Uterus (tissue), 4 donors: ENCODE data around the gene LDLRAD4. TPM values are rescaled to one million over a fixed set of nuclear protein-coding genes. Genes with fewer than 3 reads are reported as not detected.

ENCODE experiments used
- DNase-seq, 2 donors: peaks; one replicate each; pipeline ENCODE4 v3.0.0-alpha.2; 2019 to 2020
- H3K27ac ChIP-seq, 2 donors: fragments of 200-600 bp; sonication (generic); 1 replicate in 1 of 2; 2 replicates in 1 of 2; pipeline ENCODE4 v1.5.1; 2016 to 2018
- H3K27me3 ChIP-seq, 2 donors: fragments of 200-600 bp; sonication (generic); one replicate each; pipeline ENCODE4 v1.5.1; 2018 to 2019; ENCODE audit warnings: control low read depth in 1 of 2
- H3K36me3 ChIP-seq, 2 donors: fragments of 200-600 bp; sonication (generic); one replicate each; pipeline ENCODE4 v1.5.1; 2019; ENCODE audit warnings: control low read depth in 1 of 2
- H3K4me1 ChIP-seq, 2 donors: fragments of 200-600 bp; sonication (generic); one replicate each; pipeline ENCODE4 v1.5.1; 2018 to 2019; ENCODE audit warnings: control low read depth in 1 of 2
- H3K4me3 ChIP-seq, 2 donors: fragments of 200-600 bp; sonication (generic); 1 replicate in 1 of 2; 2 replicates in 1 of 2; pipeline ENCODE4 v1.5.1; 2018 to 2019; ENCODE audit warnings: mild to moderate bottlenecking in 1 of 2
- H3K9me3 ChIP-seq, 2 donors: fragments of 200-600 bp; sonication (generic); one replicate each; pipeline ENCODE4 v1.5.1; 2019; ENCODE audit warnings: control low read depth in 1 of 2
- CTCF ChIP-seq, 4 experiments: fragments of 200-600 bp in 2 of 4; fragments of 450-650 bp in 2 of 4; sonication (generic) in 2 of 4; IDR thresholded peaks; one replicate each; pipeline ENCODE4 v1.5.1; 2016 to 2019; ENCODE audit warnings: antibody characterized with exemption in 4 of 4, mild to moderate bottlenecking in 2 of 4, moderate library complexity in 1 of 4
- POLR2A ChIP-seq, 2 donors: fragments of 450-650 bp; IDR thresholded peaks; one replicate each; pipeline ENCODE4 v1.6.1; 2016; ENCODE audit warnings: antibody characterized with exemption in 2 of 2, mild to moderate bottlenecking in 1 of 2, moderate library complexity in 1 of 2
- intact Hi-C: fragments of 100-400 bp; cut with DNase I; formaldehyde crosslinking; loops from one replicate; pipeline ENCODE4 v1.15.1; 2023; ENCODE audit warnings: low total_unique reads
- total RNA-seq, 4 donors: library from RNA; depleted of rRNA in 3 of 4; stranded (reverse); fragments of >200 nt in 3 of 4; gene quantifications; one replicate each; pipeline versions ENCODE4 v1.1.0 to v1.2.4, GENCODE V29; 2014 to 2023
- donor health status: DM: yes; HTN: yes; CAD: no.

Gene LDLRAD4
- total RNA-seq, 4 donors from 2014 or later: 23.8 to 82.2 (median 39.3) TPM

- intact Hi-C loops: no loop called here
- DNase-seq: no peak
- TF ChIP-seq CTCF (IDR thresholded peaks at IDR 0.05): no peak
- TF ChIP-seq POLR2A (IDR thresholded peaks at IDR 0.05): no peak
- Histone ChIP-seq H3K4me3 (no peak overlapping the region), H3K27me3 (no peaks in the 10 kb centered on the region), H3K27ac (peak overlapping the region in 1 of 2 donors; percentile 35), H3K9me3 (no peaks in the 10 kb centered on the region), H3K4me1 (no peaks in the 10 kb centered on the region), H3K36me3 (no peaks in the 10 kb centered on the region)
These were observed 246.0 kb downstream of the LDLRAD4 start for GRCh38 chr18:13464432-13465123.

GRCh38 chr18:13465124-13465446 lies 246.5 kb downstream of the LDLRAD4 start:
- Histone ChIP-seq H3K9me3 (no peaks in the 10 kb centered on the region), H3K27me3 (no peaks in the 10 kb centered on the region), H3K27ac (peak overlapping the region in 1 of 2 donors; percentile 35), H3K4me3 (no peak overlapping the region), H3K36me3 (no peaks in the 10 kb centered on the region), H3K4me1 (no peaks in the 10 kb centered on the region)
- DNase-seq: no peak
- TF ChIP-seq POLR2A (IDR thresholded peaks at IDR 0.05): no peak
- no peak for TF ChIP-seq CTCF (IDR thresholded peaks at IDR 0.05)
- intact Hi-C loops: no loop called here

DNA sequence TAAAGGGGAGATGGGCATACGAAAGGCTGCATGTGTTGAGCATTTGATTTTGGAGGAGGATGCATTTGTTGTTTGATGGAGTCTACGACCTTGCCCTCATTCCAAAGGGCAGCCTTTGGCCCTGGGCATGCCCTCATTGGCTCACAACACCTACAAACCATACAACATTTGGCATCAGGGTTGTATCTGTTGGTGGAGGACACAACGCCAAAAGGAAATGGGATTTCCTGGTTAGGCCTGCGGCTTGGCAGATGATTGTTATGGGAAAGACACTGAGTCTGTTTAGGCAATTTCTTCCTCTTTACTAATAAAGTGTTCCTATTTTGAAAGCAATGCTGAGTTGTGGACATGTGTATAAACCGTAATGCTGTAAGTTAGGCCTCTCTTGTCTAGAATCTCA lies 246.9 kb downstream of the LDLRAD4 start:
- TF ChIP-seq CTCF (IDR thresholded peaks at IDR 0.05): no peak
- TF ChIP-seq POLR2A (IDR thresholded peaks at IDR 0.05): no peak

GRCh38 chr18:13470516-13471197 lies 252.1 kb downstream of the LDLRAD4 start:
- Histone ChIP-seq H3K27ac (no peak overlapping the region), H3K36me3 (no peaks in the 10 kb centered on the region), H3K9me3 (no peaks in the 10 kb centered on the region), H3K4me3 (no peak overlapping the region), H3K27me3 (no peaks in the 10 kb centered on the region), H3K4me1 (no peaks in the 10 kb centered on the region)
- intact Hi-C loops: no loop called here
- TF ChIP-seq CTCF (IDR thresholded peaks at IDR 0.05) (no peak), POLR2A (IDR thresholded peaks at IDR 0.05) (no peak)
- DNase-seq: no peak

More for the DNA sequence above, 246.9 kb downstream of the LDLRAD4 start:
- no peaks in the 10 kb centered on the region for H3K36me3 ChIP-seq
- no peaks in the 10 kb centered on the region for H3K27me3 ChIP-seq
- no peak for DNase-seq
- no peaks in the 10 kb centered on the region for H3K9me3 ChIP-seq
- H3K4me3 ChIP-seq: no peak overlapping the region
- peak overlapping the region in 1 of 2 donors; percentile 33 for H3K27ac ChIP-seq
- intact Hi-C loops: no loop called here
- no peaks in the 10 kb centered on the region for H3K4me1 ChIP-seq

- Histone ChIP-seq H3K9me3 (no peaks in the 10 kb centered on the region), H3K27me3 (no peaks in the 10 kb centered on the region), H3K4me1 (no peaks in the 10 kb centered on the region), H3K27ac (no peak overlapping the region), H3K4me3 (no peak overlapping the region), H3K36me3 (no peaks in the 10 kb centered on the region)
- DNase-seq: no peak
- intact Hi-C loops: no loop called here
- no peak for TF ChIP-seq POLR2A (IDR thresholded peaks at IDR 0.05)
These were observed 252.8 kb downstream of the LDLRAD4 start for GRCh38 chr18:13471198-13471845.
